Choroid plexus epithelial cell (primary cell): ENCODE data around the gene MST1.

Experiments used
- DNase-seq: peaks from one replicate; pipeline ENCODE4 v3.0.0-alpha.2; 2010; ENCODE audit warnings: low read depth
- H3K4me3 ChIP-seq: 2 replicates; pipeline ENCODE4 v1.5.1; 2011; ENCODE audit warnings: low read depth, mild to moderate bottlenecking, control low read depth, low read length, moderate library complexity
- CTCF ChIP-seq: conservative IDR thresholded peaks from 2 replicates; pipeline ENCODE4 v1.5.1; 2011; ENCODE audit warnings: low read depth, mild to moderate bottlenecking, control low read depth, inconsistent platforms, low read length, moderate library complexity

MST1 gene

GRCh38 chr3:49668414-49668797 is 20.9 kb downstream of the MST1 start:
- no peak for DNase-seq
- TF ChIP-seq CTCF = no peak
- no peak overlapping the region for H3K4me3 ChIP-seq

- no peak for TF ChIP-seq CTCF
- DNase-seq = no peak
- H3K4me3 ChIP-seq = no peak overlapping the region
These were observed 21.4 kb downstream of the MST1 start for GRCh38 chr3:49667701-49668413.

GRCh38 chr3:49666592-49666991 is 22.7 kb downstream of the MST1 start:
- peak; percentile 48 for DNase-seq
- no peak for TF ChIP-seq CTCF
- no peak overlapping the region for H3K4me3 ChIP-seq

- no peak for TF ChIP-seq CTCF
- no peak overlapping the region for H3K4me3 ChIP-seq
- DNase-seq = no peak
These were observed 23.3 kb downstream of the MST1 start for GRCh38 chr3:49665822-49666519.

GRCh38 chr3:49664300-49664699 is 25.0 kb downstream of the MST1 start:
- no peak for DNase-seq
- TF ChIP-seq CTCF = no peak
- H3K4me3 ChIP-seq = no peak overlapping the region

GRCh38 chr3:49663831-49664230 is 25.4 kb downstream of the MST1 start:
- H3K4me3 ChIP-seq = no peak overlapping the region
- no peak for TF ChIP-seq CTCF
- no peak for DNase-seq
